Erythroblast (primary cell): ENCODE measurements around the gene GPX4.

ENCODE experiments used
- GATA1 ChIP-seq: IDR thresholded peaks from 2 replicates; pipeline ENCODE4 v1.6.1; 2011; ENCODE audit warnings: low read depth, mild to moderate bottlenecking, control low read depth, low read length, moderate library complexity
- POLR2A ChIP-seq: IDR thresholded peaks from 2 replicates; pipeline ENCODE4 v1.6.1; 2011; ENCODE audit warnings: mild to moderate bottlenecking, low read length

DNA sequence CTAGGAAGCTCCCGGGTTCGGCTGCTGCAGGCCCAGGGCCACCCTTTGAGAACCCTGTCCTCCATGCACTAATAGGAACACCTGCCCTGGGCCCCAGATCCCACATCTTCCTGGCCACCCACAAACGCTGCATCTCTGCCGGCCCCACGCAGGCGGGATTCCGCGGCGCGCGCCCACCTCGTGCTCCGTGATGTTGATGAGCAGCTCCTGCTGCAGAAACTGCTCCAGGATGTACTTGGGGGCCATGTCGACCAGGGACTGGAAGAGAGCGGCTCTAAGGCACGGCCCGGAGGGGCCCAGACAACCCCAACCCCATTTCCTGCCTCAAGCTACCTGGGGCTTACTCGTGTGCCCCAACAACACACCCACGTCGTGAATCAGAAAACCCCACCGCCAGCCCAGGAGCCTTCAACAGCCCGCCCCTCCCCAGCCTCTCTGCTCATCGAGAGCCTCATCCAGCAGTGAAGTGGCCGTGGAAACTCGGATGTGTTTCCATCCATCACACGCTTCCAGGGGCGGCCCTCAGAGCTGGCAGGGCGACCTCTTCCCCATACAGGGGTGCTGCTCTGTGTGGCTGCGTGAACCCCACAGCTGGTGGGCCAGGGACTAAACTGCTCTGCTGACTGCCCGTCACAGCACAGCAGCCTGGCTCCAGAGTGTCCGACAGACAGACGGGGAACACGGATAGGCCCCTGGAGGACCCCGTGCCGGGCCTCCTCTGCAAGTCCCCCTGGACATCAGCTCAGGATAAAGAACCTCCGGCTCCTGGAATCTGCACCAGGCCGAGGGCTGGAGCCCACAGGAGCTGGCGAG lies 12.9 kb upstream of the GPX4 start:
- no peak for TF ChIP-seq POLR2A
- no peak for TF ChIP-seq GATA1
